HG03571 (cell line): Measurements from ENCODE around the gene GOLIM4.

Experiments
- ATAC-seq: cut with Tn5 transposase; IDR thresholded peaks from one replicate; pipeline ENCODE4 v1.9.1; 2021; ENCODE audit not compliant: unreplicated experiment

The GOLIM4 gene

DNA sequence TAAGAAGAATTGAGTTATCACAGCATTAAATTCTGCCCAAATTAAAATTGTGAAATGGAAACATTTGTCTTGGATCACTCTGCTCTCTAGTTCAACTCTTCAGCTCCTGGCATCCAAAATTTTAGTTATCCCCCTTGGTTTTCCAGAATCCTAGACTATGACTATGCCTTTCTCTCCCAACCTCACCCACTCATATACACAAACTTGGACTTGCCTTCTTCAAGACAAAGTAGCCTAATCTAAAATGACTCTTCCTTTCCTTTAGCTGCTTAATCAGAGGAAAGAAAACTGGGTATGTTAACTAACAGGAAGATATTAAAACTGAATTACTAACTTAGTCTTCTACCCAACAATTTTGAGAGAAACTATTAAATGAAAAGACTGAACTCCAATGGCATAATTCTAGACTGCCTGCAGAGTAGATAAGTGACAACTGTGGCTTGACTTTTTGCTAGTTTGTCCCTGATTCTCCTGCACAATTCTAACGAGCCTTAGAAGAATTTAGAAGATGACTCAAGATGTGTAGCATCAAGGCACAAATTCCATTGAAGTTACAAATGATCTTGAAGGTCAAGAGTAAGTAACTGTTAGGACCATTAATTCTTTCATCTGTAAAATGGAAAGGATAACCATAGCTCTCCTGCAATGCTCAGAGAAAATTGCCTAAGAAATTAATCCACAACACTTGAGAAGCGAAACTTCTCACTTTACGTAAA, 5.2 kb upstream of the GOLIM4 start:
- ATAC-seq: no peak

DNA sequence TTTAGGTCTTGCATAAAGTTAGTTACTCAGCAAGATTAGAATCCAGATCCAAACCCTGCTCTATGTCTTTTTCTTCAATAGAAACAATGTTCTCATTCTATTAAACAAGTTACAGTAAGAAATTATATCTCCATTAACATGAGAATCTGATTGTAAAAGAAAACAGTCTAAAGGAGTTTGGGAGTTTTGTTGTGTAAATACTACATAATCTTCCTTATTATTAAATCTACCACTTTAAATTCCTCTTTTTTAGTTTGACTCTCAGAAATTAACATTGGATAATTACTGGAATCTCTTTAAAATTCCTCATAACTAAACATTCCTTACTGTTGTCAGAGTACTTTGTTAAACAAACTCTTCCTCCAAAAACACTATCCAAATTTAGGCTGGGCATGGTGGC, 1.7 kb upstream of the GOLIM4 start:
- no peak for ATAC-seq

DNA sequence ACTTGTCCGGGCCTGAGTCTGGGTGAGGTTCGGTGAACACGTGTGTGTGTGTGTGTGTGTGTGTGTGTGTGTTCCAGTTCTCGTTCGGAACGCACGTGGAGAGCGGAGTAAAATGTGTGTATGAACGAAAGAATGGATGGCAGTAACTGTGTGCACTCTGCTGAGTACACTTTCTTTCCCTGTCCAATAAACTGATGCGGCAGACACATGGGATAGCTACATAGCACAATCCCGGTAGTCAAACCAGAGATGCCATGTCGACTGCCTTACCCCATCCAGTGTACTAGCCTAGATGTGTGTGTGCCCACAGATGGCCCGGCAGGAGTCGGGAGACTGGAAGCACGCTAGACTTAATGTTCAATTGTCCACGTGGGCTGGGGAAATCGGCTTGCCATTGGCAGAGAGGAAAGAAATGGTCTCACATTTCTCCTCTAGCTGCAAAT, 507 bp upstream of the GOLIM4 start:
- peak; percentile 4 for ATAC-seq

DNA sequence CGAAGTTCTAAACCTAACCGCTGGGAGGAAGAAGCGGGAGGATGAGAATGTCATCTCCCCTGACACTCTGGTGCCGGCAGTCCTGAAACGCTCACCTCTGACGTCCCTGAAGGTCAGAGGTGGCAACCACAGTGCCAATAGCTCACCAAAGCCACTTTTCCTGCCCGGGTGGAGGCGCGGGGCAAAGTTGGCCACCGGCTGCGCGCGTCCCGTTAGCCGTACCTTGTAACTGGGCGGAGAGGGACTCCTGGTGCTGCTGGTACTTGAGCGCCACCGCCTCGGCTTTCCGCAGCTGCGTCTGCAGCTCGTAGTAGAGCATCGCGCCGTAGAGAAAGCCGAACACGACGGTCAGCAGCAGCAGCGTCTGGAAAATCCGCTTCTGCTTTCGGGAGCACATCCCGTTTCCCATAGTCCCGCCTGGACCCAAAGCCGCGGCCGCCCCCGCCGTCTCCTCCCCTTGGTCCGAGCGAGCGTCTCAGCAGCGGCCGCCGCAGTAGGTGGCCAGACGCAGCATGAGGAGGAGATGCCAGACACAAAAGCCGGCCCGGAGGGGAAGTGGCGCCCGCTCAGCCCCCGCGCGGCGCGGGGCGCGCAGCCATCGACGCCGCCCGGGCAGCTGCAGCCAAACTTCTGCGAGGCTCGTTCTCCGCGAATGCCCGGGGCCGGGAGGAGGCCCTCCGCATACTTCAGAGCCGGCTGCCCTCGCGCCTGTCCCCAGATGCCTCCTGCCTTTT, 680 bp downstream of the GOLIM4 start:
- ATAC-seq: peak; percentile 44

DNA sequence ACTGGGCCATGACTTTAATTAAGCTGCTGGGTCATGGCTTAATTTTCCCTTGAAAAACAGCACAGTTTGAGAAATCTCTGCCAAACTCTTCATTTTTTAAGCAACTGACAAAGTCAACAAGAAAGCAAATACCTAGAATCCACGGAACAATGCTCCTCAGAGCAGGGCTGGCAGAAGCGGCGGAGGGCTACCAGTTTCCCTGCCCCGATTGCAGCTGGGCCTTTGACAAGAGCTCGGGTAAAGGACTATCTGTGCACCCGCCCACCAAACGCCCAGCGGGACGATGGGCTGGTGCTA, 1.2 kb downstream of the GOLIM4 start:
- ATAC-seq: no peak

DNA sequence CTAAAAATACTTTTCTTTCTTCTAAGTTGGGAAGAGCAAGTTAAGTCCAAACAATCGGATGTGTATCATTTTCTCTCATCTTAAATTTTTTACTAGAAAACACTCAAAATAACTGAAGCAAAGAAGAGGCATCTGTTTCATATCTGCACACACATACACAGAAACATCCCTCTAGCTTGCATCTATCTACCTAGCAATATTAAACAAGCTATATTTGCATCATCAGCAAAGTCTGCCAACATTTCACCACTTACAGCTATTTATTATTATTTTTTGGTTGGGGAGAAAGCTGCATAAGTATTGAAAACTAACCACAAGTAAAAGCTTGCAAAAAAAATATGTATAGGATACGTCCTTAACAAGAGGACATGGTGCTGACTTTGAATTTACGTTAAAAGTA, 1.9 kb downstream of the GOLIM4 start:
- no peak for ATAC-seq

DNA sequence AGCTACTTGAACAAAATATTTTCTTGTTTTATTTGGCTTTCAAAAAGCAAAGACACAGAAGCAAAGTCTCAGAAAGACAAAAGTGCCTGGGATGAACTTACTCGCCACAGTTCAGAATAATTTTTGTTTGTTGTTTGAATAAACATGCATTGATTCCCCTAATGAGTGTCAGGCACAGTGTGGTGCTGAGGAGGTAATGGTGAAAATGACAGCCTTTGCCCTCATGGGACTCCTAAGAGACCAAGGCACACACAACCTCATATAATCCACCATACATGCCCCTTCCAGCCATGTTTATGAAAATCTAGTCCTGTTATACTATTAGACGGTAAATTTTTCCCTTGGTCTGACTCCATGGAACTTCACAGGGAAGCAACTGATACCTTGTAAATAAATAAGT, 2.5 kb downstream of the GOLIM4 start:
- no peak for ATAC-seq

DNA sequence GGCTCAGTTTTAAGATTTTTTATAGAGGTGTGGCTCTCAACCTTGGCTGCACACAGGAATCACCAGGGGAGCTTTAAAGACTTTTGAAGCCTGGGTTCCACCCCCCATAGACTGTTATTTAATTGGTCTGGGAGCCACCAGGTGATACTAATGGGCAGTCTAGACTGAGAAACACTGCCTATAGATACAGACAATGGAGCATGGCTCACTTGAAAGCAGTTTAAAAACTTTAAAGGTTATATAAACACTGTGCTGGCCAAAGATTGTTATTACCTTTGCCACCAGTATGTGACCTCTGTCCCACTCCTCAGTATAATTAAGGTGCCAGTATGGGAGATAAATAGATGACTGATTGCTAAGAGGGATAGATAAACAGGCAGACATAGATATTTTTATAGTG, 3.8 kb downstream of the GOLIM4 start:
- ATAC-seq: no peak

DNA sequence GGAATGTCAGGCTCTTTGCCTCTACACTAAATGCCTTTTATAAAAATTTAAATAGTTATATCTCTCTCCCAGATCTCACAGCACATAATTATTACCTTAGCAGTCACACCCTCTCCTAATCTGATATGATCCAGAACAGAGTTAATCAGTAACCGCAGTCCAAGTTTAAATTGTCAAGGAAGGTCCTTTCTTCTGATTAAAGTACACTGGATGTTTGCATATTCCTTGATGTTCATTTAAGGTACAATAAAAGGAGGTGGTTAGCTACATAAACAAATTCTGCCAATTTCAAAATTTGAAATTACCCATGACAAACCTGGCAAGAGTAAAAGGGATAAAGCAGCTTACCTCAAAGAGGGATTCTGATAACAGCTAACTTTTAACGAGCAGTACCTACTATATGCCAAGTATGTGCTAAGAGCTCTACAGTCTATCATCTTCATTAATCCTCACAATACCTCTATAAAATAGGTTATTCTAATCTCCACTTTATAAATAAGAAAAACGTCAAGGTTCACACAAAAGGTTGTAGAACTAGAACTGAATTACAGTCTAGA, 4.3 kb downstream of the GOLIM4 start:
- no peak for ATAC-seq

DNA sequence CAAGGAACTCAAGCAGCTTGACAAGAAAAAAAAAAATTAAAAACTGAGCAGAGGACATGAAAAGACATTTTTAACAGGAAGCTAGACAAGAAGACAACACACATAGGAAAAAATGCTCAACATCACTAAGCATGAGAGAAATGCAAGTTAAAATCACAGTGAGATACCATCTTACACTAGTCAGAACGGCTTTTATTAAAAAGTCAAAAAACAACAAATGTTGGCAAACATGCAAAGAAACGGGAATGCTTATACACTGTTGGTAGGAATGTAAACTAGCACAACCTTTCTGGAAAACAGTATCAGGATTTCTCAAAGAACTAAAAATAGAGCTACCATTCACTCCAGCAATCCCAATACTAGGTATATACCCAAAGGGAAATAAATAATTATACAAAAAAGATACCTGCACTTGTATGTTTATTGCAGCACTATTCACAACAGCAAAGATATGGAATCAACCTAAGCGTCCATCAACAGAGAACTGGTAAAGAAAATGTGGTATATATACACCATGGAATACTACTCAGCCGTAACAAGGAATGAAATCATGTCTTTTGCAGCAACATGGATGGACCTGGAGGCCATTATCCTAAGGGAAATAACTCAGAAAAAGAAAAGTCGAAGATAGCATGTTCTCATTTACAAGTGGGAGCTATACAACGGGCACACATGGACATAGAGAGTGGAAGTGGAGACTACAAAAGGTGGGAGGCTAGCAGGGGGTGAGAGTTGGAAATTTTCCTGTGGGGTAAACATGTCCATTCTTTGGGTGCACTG, 5.2 kb downstream of the GOLIM4 start:
- ATAC-seq: no peak

DNA sequence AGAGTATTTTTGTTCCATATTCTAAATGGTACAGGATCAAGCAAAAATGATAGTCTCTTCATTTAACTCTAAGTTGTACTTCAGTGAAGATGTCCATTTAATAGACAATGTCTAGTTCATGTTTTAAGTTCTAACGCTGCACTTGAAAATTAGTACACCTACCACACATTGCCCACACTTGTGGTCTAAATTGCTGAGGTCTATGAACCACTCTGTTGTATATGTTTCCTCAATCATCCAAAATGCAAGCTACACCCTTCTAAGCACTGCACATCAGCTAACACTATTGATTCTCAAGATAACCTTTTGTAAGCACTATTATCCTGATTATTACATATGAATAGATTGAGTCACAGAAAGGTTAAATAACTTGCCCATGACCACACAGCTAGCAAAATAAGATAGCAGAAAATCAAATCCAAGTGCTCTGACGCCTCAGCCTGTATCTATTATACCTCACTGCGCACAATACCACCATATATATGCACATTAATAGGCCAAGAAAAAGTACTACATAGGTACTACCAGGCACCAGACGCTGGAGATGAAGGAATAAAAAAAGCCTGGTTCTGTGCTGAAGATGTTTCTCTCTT, 6.4 kb downstream of the GOLIM4 start:
- ATAC-seq: no peak

DNA sequence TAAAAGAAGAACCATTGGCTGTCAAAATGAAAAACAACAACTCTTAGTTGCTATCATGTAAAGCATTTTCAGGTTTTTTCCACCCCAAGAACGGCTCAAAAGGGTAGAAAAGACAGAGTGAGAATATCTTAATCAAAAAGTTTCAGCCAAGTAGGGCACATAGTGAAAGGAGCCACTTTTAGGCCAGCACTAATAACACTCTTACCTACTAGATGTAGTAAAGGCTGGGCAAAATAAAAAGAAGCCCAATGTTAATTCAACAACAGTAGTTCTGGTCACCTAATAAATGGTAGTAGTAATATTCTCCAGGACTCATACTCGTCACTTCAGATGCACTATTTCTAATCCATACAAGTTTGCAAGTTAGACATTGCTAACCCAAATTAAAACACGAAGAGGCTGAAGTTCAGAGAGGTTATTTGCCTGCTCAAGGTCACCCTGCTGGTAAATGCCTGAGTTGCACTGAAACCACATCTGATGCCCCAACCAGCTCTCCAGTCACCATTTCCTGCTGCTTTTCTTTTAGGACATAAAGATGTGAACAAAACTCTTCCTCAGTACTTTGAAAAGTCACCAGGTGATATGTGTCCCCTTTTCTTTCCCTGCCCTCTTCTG, 7.5 kb downstream of the GOLIM4 start:
- peak; percentile 64 for ATAC-seq

DNA sequence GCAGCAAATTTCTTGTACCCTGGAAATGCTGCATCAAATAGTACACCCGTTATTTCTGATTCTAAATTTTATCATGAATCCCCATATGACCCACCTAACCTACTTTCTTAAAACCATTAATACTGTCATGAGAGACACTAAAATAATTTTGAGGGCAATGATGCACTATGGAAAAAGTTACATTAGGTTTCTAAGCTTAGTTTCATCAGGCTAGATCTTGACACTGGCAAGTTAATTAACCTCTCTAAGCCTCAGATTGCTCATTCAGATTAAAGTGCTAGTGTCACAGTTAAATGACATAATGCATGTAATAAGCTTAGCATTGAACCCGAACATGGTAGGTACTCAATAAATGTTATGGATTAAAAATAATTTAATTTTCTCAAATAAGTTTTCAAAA, 8.2 kb downstream of the GOLIM4 start:
- ATAC-seq: no peak

DNA sequence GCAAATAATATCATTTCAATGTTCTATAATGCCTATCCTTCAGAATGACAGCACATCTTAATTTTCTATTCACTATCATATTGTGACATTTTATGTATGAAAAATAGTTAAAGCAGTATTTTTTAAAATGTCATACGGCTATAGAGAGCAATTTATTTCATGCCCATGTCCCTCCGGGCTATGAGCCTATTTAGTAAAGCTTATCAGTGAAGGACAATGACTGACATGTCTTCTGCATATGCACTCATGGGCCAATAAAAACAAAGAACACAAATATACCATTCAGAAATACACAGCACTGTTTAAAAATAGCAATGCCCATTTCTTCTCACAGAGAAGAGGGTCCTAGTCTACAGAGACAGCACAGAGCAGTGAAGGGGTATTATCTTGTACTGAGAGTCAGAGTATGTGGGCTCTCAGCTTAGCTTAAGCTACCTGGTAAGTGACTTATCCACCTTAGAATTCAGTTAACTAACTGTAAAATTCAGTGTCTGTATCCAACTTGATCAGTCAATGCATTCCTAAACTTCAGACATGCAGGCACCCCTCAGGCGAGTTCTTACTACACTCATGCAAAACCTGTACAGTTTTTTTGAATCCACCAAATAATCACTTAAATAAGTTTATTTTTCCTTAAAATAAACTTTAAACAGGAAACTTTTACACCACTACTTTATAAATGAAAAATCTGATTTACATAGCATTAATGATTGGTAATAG, 9.0 kb downstream of the GOLIM4 start:
- no peak for ATAC-seq

DNA sequence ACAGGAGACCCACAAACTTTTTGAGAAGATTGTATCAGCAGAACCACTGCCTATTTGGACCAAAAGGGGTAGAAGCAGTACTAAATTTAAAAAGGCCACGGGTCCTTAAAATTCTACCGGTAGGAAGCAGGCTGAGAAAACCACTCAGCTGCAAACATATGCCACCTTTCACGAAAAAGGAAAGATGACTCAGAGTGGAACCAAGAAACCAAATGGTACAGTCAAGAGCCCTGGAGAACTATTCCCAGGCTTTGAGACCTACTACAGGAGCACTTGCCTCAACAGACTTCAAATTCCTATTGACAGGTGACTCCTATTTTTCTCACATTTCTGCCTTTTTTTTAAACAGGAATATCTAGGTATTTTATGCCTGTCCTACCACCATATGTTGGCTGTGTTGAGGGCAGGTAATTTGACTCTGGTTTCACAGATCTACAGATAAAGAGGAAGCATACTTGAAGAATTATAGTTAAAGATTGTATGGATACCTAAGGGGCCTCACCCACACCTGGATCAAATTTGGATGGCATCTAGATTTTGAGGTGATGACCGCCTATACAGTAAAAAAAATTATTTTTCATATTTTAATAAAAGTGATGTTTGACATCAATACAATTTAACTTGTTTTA, 10.1 kb downstream of the GOLIM4 start:
- peak; percentile 64 for ATAC-seq

DNA sequence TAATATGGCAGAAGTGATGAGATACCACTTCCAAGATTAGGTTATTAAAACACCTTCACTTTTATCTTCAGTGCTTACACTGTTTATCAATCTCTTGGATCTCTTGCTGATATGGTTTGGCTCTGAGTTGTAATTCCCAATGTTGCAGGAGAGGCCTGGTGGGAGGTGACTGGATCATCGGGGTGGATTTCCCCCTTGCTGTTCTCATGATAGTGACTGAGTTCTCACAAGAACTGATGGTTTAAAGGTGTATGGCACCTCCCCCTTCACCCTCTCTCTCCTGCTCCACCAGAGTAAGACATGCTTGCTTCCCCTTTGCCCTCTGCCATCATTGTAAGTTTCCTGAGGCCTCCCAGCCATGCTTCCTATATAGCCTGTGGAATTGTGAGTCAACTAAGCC, 11.8 kb downstream of the GOLIM4 start:
- ATAC-seq: no peak

DNA sequence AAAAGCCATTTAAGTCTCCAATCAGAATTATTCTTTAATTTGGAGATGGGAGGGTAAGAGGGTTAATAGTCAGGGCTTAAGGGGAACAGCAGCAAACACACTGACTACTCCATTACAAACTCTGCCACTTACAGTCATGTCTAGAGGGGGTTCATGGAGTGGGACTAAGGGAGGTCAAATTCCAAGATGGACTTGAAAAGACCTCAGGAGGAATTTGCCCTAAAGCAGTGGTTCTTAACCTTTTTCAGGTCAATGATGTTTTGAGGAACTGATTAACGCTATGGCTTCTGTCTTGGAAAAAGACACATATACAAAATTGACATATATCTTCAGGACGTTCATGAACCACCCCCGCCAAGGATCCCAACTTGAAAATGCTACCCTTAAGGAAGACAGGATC, 13.9 kb downstream of the GOLIM4 start:
- no peak for ATAC-seq

DNA sequence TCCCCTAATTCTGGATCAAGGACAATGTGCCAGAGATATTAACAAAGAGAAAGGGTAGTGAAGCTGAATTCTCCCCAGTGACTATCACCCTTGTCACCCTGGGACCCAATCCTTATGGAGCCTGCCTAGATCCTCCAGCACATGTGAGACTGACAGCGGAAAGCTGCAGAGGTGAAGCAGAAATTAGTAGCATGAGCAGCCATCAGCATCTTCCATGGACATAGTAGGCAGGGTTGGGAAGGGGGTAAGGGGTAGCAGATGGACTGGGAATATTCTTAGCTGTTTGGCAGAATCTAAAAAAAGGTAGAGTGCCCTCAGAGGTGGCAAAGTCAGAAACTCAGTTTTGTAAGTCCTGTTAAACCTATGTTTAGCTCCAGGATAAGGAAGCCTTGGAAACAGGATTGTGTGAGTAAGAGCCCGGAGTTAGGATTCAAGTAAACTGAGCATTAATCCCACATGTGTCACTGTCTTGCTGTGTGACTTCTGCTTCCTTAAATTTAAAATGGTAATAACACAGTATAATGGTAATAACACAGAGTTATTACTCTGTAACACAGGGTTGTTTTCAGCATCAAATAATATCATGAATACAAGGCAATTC, 14.5 kb downstream of the GOLIM4 start:
- ATAC-seq: no peak

DNA sequence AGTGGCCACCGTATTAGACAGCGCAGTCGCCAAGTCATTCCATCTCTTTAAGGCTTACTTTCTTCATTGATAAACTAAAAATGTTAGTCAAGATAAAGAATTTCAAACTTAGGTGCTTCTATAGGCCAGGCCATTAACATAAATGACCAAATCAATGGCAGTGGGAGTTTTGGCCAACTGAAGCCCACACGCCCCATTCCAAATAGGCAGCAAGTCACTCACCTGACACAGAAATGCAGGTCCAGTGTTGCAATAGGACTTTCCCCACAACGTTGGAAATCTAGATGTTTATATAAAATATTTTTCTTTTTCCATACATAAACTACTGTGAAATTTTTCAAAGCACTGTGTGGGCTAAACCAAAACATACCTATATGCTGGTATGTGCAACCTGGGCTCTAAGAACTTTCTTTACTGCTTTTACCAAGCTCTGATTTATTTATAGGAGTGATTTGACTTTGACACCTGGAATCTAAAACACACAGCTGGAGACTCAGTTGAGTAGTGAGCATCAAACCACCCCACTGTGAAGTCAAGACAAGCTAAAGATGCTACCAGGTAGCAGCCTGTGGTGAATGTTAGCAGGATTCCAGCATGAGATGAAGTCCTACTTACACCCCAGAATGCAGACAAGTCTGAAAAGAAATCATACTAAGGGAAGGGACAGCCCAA, 15.1 kb downstream of the GOLIM4 start:
- no peak for ATAC-seq
